Transverse colon (tissue), 4 donors: ENCODE data around the gene CCDC102B.

Experiments
- POLR2AphosphoS5 ChIP-seq, 3 donors: sonication (generic); formaldehyde crosslinking; IDR thresholded peaks; one replicate each; pipeline ENCODE4 v1.6.1; 2016; ENCODE audit warnings: antibody characterized with exemption in 3 of 3
- TF ChIP-seq, protein P1 (sequence below), 5 experiments: fragments of 200-600 bp in 3 of 5; fragments of 450-650 bp in 2 of 5; sonication (generic) in 3 of 5; IDR thresholded peaks; 1 replicate in 2 of 5; 2 replicates in 3 of 5; pipeline ENCODE4 v1.5.1; 2016 to 2017; ENCODE audit warnings: antibody characterized with exemption in 5 of 5, inconsistent platforms in 3 of 5, mild to moderate bottlenecking in 2 of 5, moderate library complexity in 1 of 5

DNA sequence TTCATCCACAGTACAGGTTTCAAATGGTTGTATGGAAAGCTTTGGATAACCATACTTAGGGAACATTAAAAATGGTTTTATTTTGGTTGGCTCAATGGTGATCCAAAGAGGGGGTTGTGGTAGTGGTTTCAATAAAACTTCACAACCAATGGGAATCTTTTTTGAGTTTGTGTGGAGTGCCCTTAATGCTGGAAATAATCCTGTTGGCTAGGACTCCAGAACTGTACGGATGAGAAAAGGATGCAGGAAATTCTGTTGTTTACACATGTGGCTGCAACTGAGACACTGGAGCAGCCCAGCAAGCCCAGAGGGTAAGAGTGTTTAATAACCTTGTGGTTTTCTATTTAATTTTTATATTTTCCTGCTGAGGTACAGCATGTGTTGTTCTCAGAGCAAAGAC, at the start of gene CCDC102B:
- TF ChIP-seq, protein P1, sequence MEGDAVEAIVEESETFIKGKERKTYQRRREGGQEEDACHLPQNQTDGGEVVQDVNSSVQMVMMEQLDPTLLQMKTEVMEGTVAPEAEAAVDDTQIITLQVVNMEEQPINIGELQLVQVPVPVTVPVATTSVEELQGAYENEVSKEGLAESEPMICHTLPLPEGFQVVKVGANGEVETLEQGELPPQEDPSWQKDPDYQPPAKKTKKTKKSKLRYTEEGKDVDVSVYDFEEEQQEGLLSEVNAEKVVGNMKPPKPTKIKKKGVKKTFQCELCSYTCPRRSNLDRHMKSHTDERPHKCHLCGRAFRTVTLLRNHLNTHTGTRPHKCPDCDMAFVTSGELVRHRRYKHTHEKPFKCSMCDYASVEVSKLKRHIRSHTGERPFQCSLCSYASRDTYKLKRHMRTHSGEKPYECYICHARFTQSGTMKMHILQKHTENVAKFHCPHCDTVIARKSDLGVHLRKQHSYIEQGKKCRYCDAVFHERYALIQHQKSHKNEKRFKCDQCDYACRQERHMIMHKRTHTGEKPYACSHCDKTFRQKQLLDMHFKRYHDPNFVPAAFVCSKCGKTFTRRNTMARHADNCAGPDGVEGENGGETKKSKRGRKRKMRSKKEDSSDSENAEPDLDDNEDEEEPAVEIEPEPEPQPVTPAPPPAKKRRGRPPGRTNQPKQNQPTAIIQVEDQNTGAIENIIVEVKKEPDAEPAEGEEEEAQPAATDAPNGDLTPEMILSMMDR (IDR thresholded peaks at IDR 0.05), result no peak
- no peak for TF ChIP-seq POLR2AphosphoS5 (IDR thresholded peaks at IDR 0.05)
